Skeletal muscle tissue (tissue), 4 donors: Measurements from ENCODE around the gene HCRTR1. TPM values are rescaled to one million over a fixed set of nuclear protein-coding genes. Genes with fewer than 3 reads are reported as not detected.

ENCODE experiments used
- H3K27ac ChIP-seq: one replicate; pipeline ENCODE4 v1.7.0; 2013; ENCODE audit warnings: mild to moderate bottlenecking, low read depth, low read length, inconsistent platforms
- H3K27me3 ChIP-seq, 3 donors: one replicate each; pipeline ENCODE4 v1.7.0; 2013; ENCODE audit warnings: low read length in 3 of 3; ENCODE audit not compliant: control insufficient read depth in 3 of 3, insufficient read depth in 3 of 3
- H3K36me3 ChIP-seq, 3 donors: one replicate each; pipeline ENCODE4 v1.7.0; 2013; ENCODE audit warnings: low read length in 3 of 3; ENCODE audit not compliant: control insufficient read depth in 3 of 3, insufficient read depth in 3 of 3
- H3K4me1 ChIP-seq, 3 donors: one replicate each; pipeline ENCODE4 v1.7.0; 2013; ENCODE audit warnings: low read length in 3 of 3, mild to moderate bottlenecking in 3 of 3; ENCODE audit not compliant: control insufficient read depth in 3 of 3, insufficient read depth in 3 of 3
- H3K4me3 ChIP-seq, 3 donors: one replicate each; pipeline ENCODE4 v1.7.0; 2013; ENCODE audit warnings: low read length in 3 of 3
- H3K9ac ChIP-seq, 3 donors: one replicate each; pipeline ENCODE4 v1.7.0; 2013; ENCODE audit warnings: low read length in 3 of 3, mild to moderate bottlenecking in 3 of 3, moderate library complexity in 2 of 3, low read depth in 1 of 3
- H3K9me3 ChIP-seq, 3 donors: one replicate each; pipeline ENCODE4 v1.7.0; 2013; ENCODE audit warnings: low read length in 3 of 3; ENCODE audit not compliant: control insufficient read depth in 3 of 3
- total RNA-seq: library from RNA; depleted of rRNA; stranded (reverse); fragments of >200 nt; gene quantifications from one replicate; pipeline ENCODE4 v1.2.3, GENCODE V29; 2014
- donor health status: Osteomylitis.

HCRTR1 gene
- total RNA-seq, 1 donor from 2014 or later, result not detected

GRCh38 chr1:31625561-31626222 is 8.2 kb downstream of the HCRTR1 start:
- Histone ChIP-seq H3K27me3 (no peaks in the 10 kb centered on the region), H3K9ac (no peak overlapping the region), H3K36me3 (peaks cover 22 to 25% (median 25%) of the 10 kb centered on the region in 3 donors), H3K4me3 (no peak overlapping the region), H3K27ac (peak overlapping the region; percentile 51), H3K9me3 (no peaks in the 10 kb centered on the region), H3K4me1 (peaks cover 22 to 47% (median 45%) of the 10 kb centered on the region in 3 donors)

- no peaks in the 10 kb centered on the region for H3K9me3 ChIP-seq
- no peaks in the 10 kb centered on the region for H3K27me3 ChIP-seq
- peak overlapping the region; percentile 86 for H3K27ac ChIP-seq
- peak overlapping the region in 2 of 3 donors; percentile 25 to 58 for H3K9ac ChIP-seq
- H3K36me3 ChIP-seq, result peaks cover 29 to 32% (median 30%) of the 10 kb centered on the region in 3 donors
- no peak overlapping the region for H3K4me3 ChIP-seq
- peaks cover 22 to 55% (median 51%) of the 10 kb centered on the region in 3 donors for H3K4me1 ChIP-seq
Observed at GRCh38 chr1:31626223-31627207, 9.0 kb downstream of the HCRTR1 start.

- Histone ChIP-seq H3K9me3 (no peaks in the 10 kb centered on the region), H3K27ac (peak overlapping the region; percentile 86), H3K9ac (peak overlapping the region; percentile 2 to 74 (median 50)), H3K36me3 (peaks cover 38 to 41% (median 39%) of the 10 kb centered on the region in 3 donors), H3K4me3 (no peak overlapping the region), H3K27me3 (no peaks in the 10 kb centered on the region), H3K4me1 (peaks cover 29 to 62% (median 53%) of the 10 kb centered on the region in 3 donors)
Observed at GRCh38 chr1:31627301-31627929, 9.9 kb downstream of the HCRTR1 start.

GRCh38 chr1:31627930-31628559 is 10.6 kb downstream of the HCRTR1 start:
- peak overlapping the region in 1 of 3 donors; percentile 54 for H3K4me3 ChIP-seq
- H3K4me1 ChIP-seq, result peaks cover 33 to 66% (median 58%) of the 10 kb centered on the region in 3 donors

GRCh38 chr1:31628931-31629556 is 11.6 kb downstream of the HCRTR1 start:
- Histone ChIP-seq H3K4me1 (peaks cover 33 to 69% (median 61%) of the 10 kb centered on the region in 3 donors), H3K27me3 (no peaks in the 10 kb centered on the region), H3K36me3 (peaks cover 46 to 50% (median 47%) of the 10 kb centered on the region in 3 donors), H3K9ac (no peak overlapping the region), H3K27ac (peak overlapping the region; percentile 86), H3K4me3 (no peak overlapping the region), H3K9me3 (no peaks in the 10 kb centered on the region)

More at GRCh38 chr1:31627930-31628559, 10.6 kb downstream of the HCRTR1 start:
- H3K27me3 ChIP-seq, result no peaks in the 10 kb centered on the region
- H3K9ac ChIP-seq, result peak overlapping the region; percentile 2 to 74 (median 50)
- no peaks in the 10 kb centered on the region for H3K9me3 ChIP-seq
- peaks cover 43 to 47% (median 45%) of the 10 kb centered on the region in 3 donors for H3K36me3 ChIP-seq
- peak overlapping the region; percentile 86 for H3K27ac ChIP-seq

GRCh38 chr1:31632649-31633048 is 15.2 kb downstream of the HCRTR1 start:
- Histone ChIP-seq H3K4me1 (peaks cover 29 to 71% (median 70%) of the 10 kb centered on the region in 3 donors), H3K9me3 (no peaks in the 10 kb centered on the region), H3K36me3 (peaks cover 47 to 59% (median 47%) of the 10 kb centered on the region in 3 donors), H3K4me3 (no peak overlapping the region), H3K27ac (no peak overlapping the region), H3K27me3 (no peaks in the 10 kb centered on the region), H3K9ac (no peak overlapping the region)

- peaks cover 28 to 71% (median 70%) of the 10 kb centered on the region in 3 donors for H3K4me1 ChIP-seq
- H3K4me3 ChIP-seq, result no peak overlapping the region
- H3K27me3 ChIP-seq, result no peaks in the 10 kb centered on the region
- no peaks in the 10 kb centered on the region for H3K9me3 ChIP-seq
- no peak overlapping the region for H3K27ac ChIP-seq
- no peak overlapping the region for H3K9ac ChIP-seq
- peaks cover 47 to 57% (median 47%) of the 10 kb centered on the region in 3 donors for H3K36me3 ChIP-seq
Observed at GRCh38 chr1:31633117-31633516, 15.6 kb downstream of the HCRTR1 start.

- Histone ChIP-seq H3K9me3 (no peaks in the 10 kb centered on the region), H3K27ac (peak overlapping the region; percentile 65), H3K4me3 (no peak overlapping the region), H3K27me3 (no peaks in the 10 kb centered on the region), H3K36me3 (peaks cover under 1 to 14% (median 3%) of the 10 kb centered on the region in 3 donors), H3K4me1 (peaks cover 46 to 77% (median 72%) of the 10 kb centered on the region in 3 donors), H3K9ac (peak overlapping the region in 2 of 3 donors; percentile 14 to 69)
Observed at GRCh38 chr1:31637915-31638673, 20.6 kb downstream of the HCRTR1 start.
